Stimulated activated CD4-positive, alpha-beta T cell treated with anti-CD3 and anti-CD28 coated beads, Interleukin-1b, Interleukin-23, amount 100 ng/mL, for 48 hours (primary cell): ENCODE data around the gene CCDC7.
"Not testable (repeated sequence)": the region's sequence is repeated elsewhere in the genome, so short reads cannot be mapped to it uniquely, and the experiment has no call there.

Experiments used
- DNase-seq: peaks from one replicate; pipeline ENCODE4 v3.0.0-alpha.2; 2020

The CCDC7 gene

DNA sequence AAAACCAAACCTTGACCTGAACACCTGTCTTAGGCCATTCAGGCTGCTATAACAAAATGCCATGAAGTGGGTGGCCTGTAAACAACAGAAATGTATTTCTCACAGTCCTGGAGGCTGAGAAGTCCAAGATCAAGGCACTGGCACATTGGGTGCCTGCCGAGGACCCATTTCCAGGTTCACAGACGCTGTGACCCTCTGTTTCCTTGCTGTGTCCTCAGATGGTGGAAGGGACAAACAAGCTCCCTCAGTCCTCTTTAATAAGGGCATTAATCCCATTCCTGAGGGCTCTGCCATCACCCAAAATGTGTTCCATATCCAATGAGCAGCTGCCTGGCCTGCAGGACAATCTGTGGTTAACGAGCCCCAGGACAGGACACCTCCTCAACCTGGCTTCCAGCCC lies 444.5 kb downstream of the CCDC7 start:
- no peak for DNase-seq

DNA sequence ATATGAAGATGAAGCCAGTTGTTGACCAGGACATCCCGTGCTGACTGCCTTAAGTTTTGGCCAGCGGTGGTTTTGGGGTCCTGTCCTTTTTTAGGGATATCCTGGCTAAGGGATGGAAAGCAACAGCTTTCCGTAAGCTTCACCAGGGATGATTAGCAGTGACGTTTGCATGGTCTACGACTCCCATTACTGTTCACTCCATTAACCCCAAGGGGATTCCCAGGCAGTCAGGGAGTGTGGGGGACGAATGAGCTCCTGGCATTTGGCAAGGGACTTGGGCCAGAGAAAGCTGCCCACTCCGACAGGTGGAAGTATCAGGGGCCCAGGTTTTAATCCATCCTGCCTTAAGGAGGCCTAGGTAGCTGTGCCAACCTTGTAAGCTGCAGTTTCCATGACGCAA lies 445.3 kb downstream of the CCDC7 start:
- DNase-seq = no peak

DNA sequence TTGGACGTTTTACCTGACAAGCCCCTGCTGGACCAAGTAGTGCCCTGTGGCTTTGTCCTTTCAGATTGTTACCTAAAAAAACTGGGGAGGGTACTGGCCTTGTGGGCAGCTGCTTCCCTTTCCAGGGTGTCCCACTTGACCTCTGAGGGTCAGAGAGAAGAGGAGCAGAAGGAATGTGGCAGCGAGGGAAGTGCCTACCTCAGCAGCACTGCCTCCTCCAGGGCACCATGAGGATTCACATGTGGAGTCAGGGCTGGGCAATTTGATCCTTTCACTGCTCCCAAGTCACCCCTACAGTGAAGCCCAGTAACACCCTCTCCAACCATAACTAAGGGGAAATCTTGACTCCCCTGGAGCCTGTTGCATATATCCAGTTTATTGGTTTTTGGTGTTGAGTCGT lies 447.5 kb downstream of the CCDC7 start:
- no peak for DNase-seq

DNA sequence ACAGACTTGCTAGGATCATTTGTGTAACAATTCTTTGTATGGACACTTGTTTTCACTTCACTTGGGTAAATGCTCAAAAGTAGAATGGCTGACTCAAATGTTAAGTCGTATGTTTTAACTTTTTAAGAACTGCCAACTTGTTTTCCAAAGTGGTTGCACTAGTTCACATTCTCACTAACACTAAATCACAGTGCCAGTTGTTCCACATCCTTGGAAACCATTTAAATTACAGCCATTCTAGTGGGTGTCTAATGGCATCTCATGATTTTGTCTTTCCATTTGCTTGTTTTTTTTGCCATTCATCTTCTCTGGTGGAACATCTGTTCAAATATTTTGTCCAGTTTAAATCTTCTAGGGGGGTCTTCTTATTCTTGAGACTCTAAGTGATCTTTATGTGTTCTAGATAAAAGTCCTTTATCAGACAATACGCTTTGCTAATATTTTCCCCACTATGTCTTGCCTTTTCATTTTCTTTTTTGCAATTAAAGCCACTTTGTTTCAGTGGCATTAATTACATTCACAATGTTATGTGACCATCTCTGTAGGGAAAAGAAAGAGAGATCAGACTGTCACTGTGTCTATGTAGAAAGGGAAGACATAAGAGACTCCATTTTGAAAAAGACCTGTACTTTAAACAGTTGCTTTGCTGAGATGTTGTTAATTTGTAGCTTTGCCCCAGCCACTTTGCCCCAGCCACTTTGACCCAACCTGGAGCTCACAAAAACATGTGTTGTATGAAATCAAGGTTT lies 448.1 kb downstream of the CCDC7 start:
- no peak for DNase-seq

DNA sequence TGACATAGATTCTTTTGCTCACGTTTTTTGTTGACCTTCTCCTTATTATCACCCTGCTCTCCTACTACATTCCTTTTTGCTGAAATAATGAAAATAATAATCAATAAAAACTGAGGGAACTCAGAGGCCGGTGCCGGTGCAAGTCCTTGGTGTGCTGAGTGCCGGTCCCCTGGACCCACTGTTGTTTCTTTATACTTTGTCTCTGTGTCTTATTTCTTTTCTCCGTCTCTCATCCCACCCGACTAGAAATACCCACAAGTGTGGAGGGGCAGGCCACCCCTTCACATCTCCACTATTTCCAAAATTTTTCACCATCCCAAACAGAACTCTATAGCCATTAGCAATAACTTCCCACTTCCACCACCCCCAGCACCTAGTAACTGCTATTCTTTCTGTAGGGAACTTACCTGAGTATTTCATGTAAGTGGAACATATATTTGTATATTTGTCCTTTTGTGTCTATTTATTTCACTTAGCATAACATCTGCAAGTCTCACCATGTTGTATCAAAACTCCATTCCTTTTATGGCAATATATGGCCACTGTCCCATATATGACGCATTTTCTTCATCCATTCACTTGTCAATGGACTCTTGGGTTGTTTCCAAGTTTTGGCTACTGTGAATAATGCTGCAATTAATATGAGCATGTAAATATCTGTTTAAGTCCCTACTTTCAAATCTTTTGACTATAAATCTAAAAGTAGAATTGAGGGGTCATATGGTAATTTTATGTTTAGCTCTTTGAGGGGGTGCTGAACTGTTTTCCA lies 449.4 kb downstream of the CCDC7 start:
- not testable (repeated sequence) for DNase-seq

DNA sequence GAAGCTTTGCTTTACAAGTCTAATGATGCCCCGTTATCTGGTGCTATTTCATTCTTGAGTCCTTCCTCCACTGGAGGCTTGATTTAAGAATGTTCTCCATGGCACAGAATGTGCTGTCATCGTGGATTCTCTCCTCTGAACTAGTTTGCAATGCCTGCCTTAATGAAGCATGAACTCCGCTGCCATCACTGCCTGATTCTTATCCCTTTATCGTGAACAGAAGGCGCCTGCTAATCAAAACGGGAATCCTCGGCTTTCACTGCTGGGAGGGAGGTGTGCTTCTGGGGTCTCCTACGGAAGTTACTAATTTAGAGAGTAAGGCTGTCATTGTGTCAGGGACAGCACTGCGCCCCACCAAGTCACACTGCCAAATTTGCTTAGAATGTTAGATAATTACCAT lies 455.9 kb downstream of the CCDC7 start:
- no peak for DNase-seq

DNA sequence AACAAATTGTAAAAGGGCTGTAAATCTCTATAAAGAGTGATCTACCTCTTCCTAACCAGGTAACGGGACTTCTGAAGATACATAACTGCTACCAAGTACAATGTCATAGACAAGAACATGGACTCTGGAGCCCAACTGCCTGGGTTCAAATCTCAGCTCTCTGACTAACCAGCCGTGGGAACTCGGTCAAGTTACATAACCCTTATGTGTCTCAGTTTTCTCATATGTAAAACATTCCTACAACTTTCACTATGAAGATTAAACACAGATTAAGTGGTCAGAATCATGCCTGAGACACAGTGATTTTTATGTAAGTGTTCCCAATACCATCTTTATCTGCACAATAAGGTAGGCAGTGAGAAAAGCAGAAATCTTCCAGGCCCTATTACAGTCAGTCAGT lies 459.5 kb downstream of the CCDC7 start:
- DNase-seq = no peak

DNA sequence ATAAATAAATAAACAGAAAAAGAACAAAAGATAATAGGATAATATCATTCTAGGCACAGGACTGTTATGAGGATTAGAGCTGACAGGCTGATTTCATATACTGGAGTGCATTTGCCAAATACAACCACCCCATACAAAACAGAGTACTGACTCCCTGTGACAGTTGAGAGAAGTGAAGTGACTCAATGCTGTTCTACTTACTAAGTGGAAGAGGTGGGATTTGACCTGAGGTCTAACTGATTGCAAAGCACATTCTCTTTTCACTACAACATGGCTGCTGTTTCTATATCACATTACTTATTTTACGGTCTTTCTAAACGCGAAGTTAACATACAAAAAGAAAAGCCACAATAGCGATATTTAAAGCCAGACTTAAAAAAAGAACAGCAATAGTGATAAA lies 460.7 kb downstream of the CCDC7 start:
- no peak for DNase-seq

DNA sequence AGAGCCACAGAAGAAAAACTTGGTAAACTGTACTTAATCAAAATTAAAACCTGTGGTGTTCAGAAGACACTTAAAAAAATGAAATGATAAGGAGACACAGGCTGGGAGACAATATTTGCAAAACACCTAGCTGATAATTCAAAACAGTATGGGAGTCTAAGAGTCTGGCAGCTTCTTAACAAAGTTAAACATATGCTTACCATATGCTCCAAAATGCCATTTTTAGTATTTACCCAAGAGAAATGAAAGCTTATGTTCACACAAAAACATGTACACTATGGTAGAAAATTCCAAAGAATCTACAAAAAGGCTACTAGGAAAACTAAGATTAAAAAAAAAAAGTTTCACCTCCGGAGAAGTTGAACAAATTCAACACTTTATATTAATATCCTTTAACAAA lies 463.5 kb downstream of the CCDC7 start:
- no peak for DNase-seq

DNA sequence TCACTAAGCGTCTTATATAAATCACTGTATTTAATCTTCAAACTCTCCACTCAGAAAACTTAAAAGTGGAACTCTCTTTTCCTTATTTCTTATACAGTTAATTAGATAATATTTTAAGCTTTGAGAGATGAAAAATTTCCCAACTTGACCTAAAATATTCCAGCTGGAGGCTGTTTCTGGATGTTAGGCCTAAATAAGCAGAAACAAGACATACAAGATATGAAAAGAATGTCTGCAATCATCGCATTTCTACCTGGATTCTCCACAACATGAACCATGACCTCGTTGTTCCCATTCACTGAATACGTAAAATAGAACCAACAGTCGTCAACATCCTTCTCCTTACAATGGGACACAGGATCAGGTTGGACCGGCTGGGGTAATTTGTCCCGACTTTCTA lies 464.0 kb downstream of the CCDC7 start:
- DNase-seq = not testable (repeated sequence)

DNA sequence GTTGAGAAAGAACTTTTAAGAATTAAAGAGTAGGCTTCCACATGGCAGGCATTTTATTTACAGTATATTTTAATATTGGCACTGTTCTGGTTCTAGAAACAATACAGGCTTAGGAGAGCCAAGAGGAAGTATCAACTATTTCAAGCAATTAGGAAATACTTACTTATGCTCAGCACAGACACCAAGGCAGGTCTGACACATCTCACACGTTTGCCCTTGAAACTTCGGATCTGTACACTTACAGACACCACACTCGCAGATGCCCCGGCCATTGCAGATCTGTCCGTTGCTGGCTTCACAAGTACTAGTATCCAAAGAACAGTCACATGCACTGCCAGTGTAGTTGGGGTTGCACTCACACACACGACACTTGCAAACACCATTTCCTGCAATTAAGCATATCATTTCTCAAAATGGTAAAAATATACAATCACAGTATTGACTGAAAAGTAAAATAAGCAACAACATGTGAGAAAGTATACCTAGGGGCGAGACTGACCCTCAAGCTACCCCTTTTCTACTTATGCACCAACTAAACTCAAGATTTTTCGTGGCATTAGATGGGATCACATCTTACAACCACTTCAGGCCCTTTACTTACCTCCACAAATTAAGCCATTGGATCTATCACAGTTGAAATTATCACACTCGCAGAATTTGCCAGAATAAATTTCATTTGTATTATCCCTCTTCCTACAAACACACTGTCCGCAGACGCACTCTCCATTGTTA lies 465.5 kb downstream of the CCDC7 start:
- no peak for DNase-seq

DNA sequence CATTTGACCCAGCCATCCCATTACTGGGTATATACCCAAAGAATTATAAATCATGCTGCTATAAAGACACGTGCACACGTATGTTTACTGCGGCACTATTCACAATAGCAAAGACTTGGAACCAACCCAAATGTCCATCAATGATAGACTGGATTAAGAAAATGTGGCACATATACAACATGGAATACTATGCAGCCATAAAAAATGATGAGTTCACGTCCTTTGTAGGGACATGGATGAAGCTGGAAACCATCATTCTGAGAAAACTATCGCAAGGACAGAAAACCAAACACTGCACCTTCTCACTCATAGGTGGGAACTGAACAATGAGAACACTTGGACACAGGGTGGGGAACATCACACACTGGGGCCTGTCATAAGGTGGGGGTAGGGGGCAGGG lies 471.9 kb downstream of the CCDC7 start:
- not testable (repeated sequence) for DNase-seq

DNA sequence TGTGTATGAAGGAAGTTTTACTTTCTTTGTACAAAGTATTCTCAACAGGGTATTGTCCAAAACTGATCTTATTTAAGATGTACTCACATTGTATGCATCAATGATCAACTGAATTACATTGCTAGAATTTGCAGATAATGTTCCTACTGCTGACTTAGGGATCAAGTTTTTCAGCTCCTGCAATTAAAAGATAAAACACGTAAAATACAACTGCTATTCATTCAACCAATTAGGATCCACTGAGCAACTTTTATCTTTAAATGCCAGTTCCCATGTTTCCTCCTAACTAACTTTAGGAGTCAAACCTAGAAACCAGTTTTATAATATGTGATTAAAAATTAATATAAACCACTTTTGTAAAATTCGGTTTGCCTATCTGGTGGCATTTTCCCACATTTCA lies 476.2 kb downstream of the CCDC7 start:
- no peak for DNase-seq

DNA sequence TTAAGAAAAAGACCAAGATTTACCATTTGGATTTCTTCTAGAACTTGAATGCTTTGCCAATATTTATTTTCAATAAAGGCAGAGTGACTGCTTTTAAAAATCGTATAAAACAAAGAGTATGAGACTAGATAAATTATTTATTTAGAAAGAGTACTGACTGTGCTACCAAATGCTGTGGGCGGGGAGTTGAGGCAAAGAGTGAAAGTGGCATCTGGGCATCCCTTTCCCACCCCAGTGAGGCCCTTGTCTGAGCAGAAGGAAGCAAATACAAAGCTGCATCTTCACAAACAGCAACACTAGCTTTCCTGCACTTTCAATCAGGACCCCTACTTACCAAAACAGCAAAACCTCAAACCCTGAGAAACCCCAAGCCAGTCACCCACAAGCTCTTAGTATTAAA lies 477.2 kb downstream of the CCDC7 start:
- no peak for DNase-seq

DNA sequence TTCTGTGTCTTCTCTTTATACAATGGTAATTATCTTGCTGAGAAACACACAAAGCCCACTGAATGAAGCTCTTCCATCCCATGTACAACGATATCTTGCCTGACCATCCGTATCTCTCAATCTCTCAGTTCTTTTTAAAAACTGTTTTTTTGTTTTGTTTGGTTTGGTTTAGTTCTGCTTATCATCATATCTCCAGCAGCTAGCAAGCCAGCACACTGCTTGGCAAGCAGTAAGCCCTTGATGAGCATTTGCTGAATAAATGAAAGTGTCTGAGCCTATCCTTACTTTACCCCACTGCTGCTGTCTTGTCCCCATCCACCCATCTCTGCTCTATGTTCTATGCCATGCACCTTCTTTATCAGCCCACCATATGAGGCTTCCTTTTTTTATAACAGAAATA lies 477.9 kb downstream of the CCDC7 start:
- no peak for DNase-seq
